Panc1 (cell line): Measurements from ENCODE around the gene IKBIP. TPM values are rescaled to one million over a fixed set of nuclear protein-coding genes. Genes with fewer than 3 reads are reported as not detected.
"Not testable (repeated sequence)": the region's sequence is repeated elsewhere in the genome, so short reads cannot be mapped to it uniquely, and the experiment has no call there.

Experiments
- ATAC-seq: fragments of 200-7000 bp; cut with Tn5 transposase; 2 replicates; pipeline ENCODE4 v1.9.1; 2020; ENCODE audit warnings: mild to moderate bottlenecking, moderate library complexity
- BruUV-seq: library from RNA; stranded (reverse); fragments of 400-500 nt; replicated peaks from 2 replicates; lab custom pipeline; 2021; lab: Mats Ljungman, UMichigan
- CTCF ChIA-PET: fragments of 300-600 bp; sonication (Branson Sonifier 250); formaldehyde crosslinking; loops from one replicate; lab custom pipeline; 2022; ENCODE audit warnings: antibody characterized with exemption; lab: Charles Lee
- POLR2A ChIA-PET: fragments of 300-600 bp; sonication (Branson Sonifier 250); formaldehyde crosslinking; loops from one replicate; lab custom pipeline; 2022; ENCODE audit warnings: antibody characterized with exemption; lab: Charles Lee
- DNase-seq: peaks from one replicate; pipeline ENCODE4 v3.0.0-alpha.2; 2010; ENCODE audit warnings: low read depth, low spot score
- H3K27ac ChIP-seq: 2 replicates; pipeline ENCODE4 v1.5.1; 2011; ENCODE audit warnings: mild to moderate bottlenecking, low read length, inconsistent platforms
- H3K27me3 ChIP-seq: fragments of 200-500 bp; sonication (Bioruptor generic); 2 replicates; pipeline ENCODE4 v1.6.0; 2014; ENCODE audit warnings: low read length, inconsistent platforms; ENCODE audit not compliant: control insufficient read depth, insufficient read depth
- H3K36me3 ChIP-seq: fragments of 200-500 bp; sonication (Bioruptor generic); 2 replicates; pipeline ENCODE4 v1.5.1; 2014; ENCODE audit warnings: inconsistent platforms, mild to moderate bottlenecking, low read length, moderate library complexity; ENCODE audit not compliant: control insufficient read depth, insufficient read depth
- H3K4me1 ChIP-seq: 2 replicates; pipeline ENCODE4 v1.5.1; 2011; ENCODE audit warnings: inconsistent platforms, mild to moderate bottlenecking, low read length, moderate library complexity; ENCODE audit not compliant: control insufficient read depth, insufficient read depth
- H3K4me3 ChIP-seq, 2 experiments: 2 replicates each; pipeline ENCODE4 v1.5.1; 2011 to 2012; ENCODE audit warnings: low read depth in 2 of 2, low read length in 2 of 2, mild to moderate bottlenecking in 2 of 2, inconsistent platforms in 1 of 2, moderate library complexity in 1 of 2
- H3K9me3 ChIP-seq: fragments of 200-500 bp; sonication (Bioruptor generic); 2 replicates; pipeline ENCODE4 v1.5.1; 2014; ENCODE audit warnings: low read depth, mild to moderate bottlenecking, inconsistent platforms, low read length, moderate library complexity; ENCODE audit not compliant: control insufficient read depth, insufficient read depth
- CTCF ChIP-seq: fragments of 450-650 bp; IDR thresholded peaks from 2 replicates; pipeline ENCODE4 v1.5.1; 2017; ENCODE audit warnings: mild to moderate bottlenecking
- POLR2AphosphoS5 ChIP-seq: IDR thresholded peaks from 2 replicates; pipeline ENCODE4 v1.6.1; 2012; ENCODE audit warnings: mild to moderate bottlenecking, low read depth, low read length, moderate library complexity
- REST ChIP-seq, 2 experiments: IDR thresholded peaks; 2 replicates each; pipeline ENCODE4 v1.6.1; 2011 to 2012; ENCODE audit warnings: low read depth in 2 of 2, control low read depth in 1 of 2, low read length in 1 of 2, mild to moderate bottlenecking in 1 of 2, moderate library complexity in 1 of 2; ENCODE audit not compliant: insufficient read depth in 1 of 2
- SIN3A ChIP-seq: IDR thresholded peaks from 2 replicates; pipeline ENCODE4 v1.6.1; 2012; ENCODE audit warnings: low read depth, mild to moderate bottlenecking, low read length, moderate library complexity, borderline replicate concordance; ENCODE audit not compliant: insufficient read depth
- TCF7L2 ChIP-seq: IDR thresholded peaks from 2 replicates; pipeline ENCODE4 v1.6.1; 2011; ENCODE audit warnings: mild to moderate bottlenecking, low read depth, low read length, inconsistent platforms
- in situ Hi-C: cut with HindIII; loops from 2 replicates; pipeline ENCODE4 v1.10.0; 2016; ENCODE audit warnings: low sequenced_read_pairs, low pct_unique_long_range_greater_than_20kb
- intact Hi-C: fragments of 100-400 bp; cut with micrococcal nuclease; formaldehyde crosslinking; loops from one replicate; pipeline ENCODE4 v1.10.0; 2022; ENCODE audit not compliant: unreplicated experiment
- total RNA-seq: library from RNA; stranded (reverse); gene quantifications from one replicate; pipeline ENCODE4 v1.2.1, GENCODE V29; 2021; ENCODE audit not compliant: unreplicated experiment

IKBIP gene
- total RNA-seq, 1 experiment from 2014 or later = 33.7 TPM

GRCh38 chr12:98578392-98578791 lies 66.2 kb downstream of the IKBIP start:
- TF ChIP-seq POLR2AphosphoS5 (no peak), CTCF (no peak), SIN3A (no peak), REST (IDR thresholded peaks at IDR 0.05; ENCODE audit: insufficient read depth in 1 of 2, low read depth in 2 of 2, low read length in 1 of 2) (no peak), TCF7L2 (no peak)
- in situ Hi-C loops = no loop called here
- Histone ChIP-seq H3K4me1 (peaks cover 6% of the 10 kb centered on the region; the same call in 1 of the 2 replicates), H3K27me3 (no peaks in the 10 kb centered on the region; the same call in 1 of the 2 replicates), H3K4me3 (no peak overlapping the region), H3K9me3 (no peaks in the 10 kb centered on the region), H3K36me3 (no peaks in the 10 kb centered on the region), H3K27ac (no peak overlapping the region)
- intact Hi-C loops = no loop called here
- CTCF ChIA-PET = interaction anchor here (0.7 kb wide), 1 partner anchor 11 kb away, joined by 3 read pairs; no protein-coding TSS in a partner anchor
- POLR2A ChIA-PET = interaction anchor here (0.5 kb wide), 1 partner anchor 132 kb away, joined by 4 read pairs; no protein-coding TSS in a partner anchor
- no peak for DNase-seq
- no peak for ATAC-seq
- BruUV-seq = no TSS peak

GRCh38 chr12:98576795-98577194 lies 67.8 kb downstream of the IKBIP start:
- DNase-seq, intact Hi-C loops, H3K27me3 ChIP-seq, in situ Hi-C loops, POLR2A ChIA-PET, H3K9me3 ChIP-seq, BruUV-seq, H3K36me3 ChIP-seq, H3K4me1 ChIP-seq, ATAC-seq, H3K4me3 ChIP-seq, H3K27ac ChIP-seq: not testable (repeated sequence)
- CTCF ChIA-PET = interaction anchor here (0.8 kb wide), 1 partner anchor 10 kb away, joined by 4 read pairs; no protein-coding TSS in a partner anchor

- intact Hi-C loops (no loop called here), in situ Hi-C loops (no loop called here)
- H3K27me3 ChIP-seq = no peaks in the 10 kb centered on the region
- H3K4me1 ChIP-seq = peaks cover 6% of the 10 kb centered on the region; the same call in 1 of the 2 replicates
- no peaks in the 10 kb centered on the region for H3K9me3 ChIP-seq
- POLR2A ChIA-PET = interaction anchor here (1.1 kb wide), 1 partner anchor 20 kb away, joined by 3 read pairs; no protein-coding TSS in a partner anchor
- no peak for DNase-seq
- TF ChIP-seq TCF7L2 (no peak), REST (IDR thresholded peaks at IDR 0.05; ENCODE audit: insufficient read depth in 1 of 2, low read depth in 2 of 2, low read length in 1 of 2) (no peak), CTCF (no peak), SIN3A (no peak), POLR2AphosphoS5 (no peak)
- no TSS peak for BruUV-seq
- H3K36me3 ChIP-seq = no peaks in the 10 kb centered on the region
- CTCF ChIA-PET = interaction anchor here (0.6 to 0.8 kb wide), 2 partner anchors 8 to 15 kb away, joined by 10 to 15 read pairs; no protein-coding TSS in a partner anchor
- no peak for ATAC-seq
- H3K4me3 ChIP-seq = no peak overlapping the region
- no peak overlapping the region for H3K27ac ChIP-seq
These were observed 69.6 kb downstream of the IKBIP start for GRCh38 chr12:98575013-98575412.
